Caki2 (cell line): ENCODE data around the gene ATF2. TPM values are rescaled to one million over a fixed set of nuclear protein-coding genes. Genes with fewer than 3 reads are reported as not detected.
A peak's percentile ranks its signal among the peaks of the same experiment; 100 is the strongest.

Experiments used
- DNase-seq: peaks from one replicate; pipeline ENCODE4 v3.0.0-alpha.2; 2015; ENCODE audit warnings: low read depth
- in situ Hi-C: cut with HindIII; loops from 2 replicates; pipeline ENCODE4 v1.10.0; 2016; ENCODE audit warnings: low sequenced_read_pairs, low pct_unique_long_range_greater_than_20kb, mixed read lengths
- total RNA-seq: library from RNA; depleted of rRNA; stranded (reverse); fragments of >200 nt; shearing (Covaris generic); gene quantifications from 2 replicates; pipeline ENCODE4 v1.2.3, GENCODE V29; 2014; ENCODE audit warnings: low replicate concordance; rRNA removed

The ATF2 gene
- total RNA-seq, 1 experiment from 2014 or later: 21.5 TPM

DNA sequence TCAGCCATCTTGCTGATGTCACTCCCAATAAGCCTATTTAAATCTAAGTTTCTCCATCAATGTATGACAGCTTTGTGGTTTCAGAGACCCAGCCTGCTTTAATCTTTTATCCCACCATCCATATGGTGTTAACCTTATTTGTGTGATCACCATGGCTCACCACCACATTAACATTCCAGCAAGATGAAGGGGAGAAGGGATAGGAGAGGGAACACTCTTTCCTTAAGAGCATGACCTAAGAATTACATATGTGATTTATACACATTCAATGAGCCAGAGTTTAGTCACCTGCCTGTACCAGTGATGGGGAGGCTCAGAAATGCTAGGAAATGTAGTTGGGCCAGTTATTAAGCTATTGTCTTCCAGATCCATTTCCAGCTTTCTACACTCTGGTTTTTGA is 118.3 kb downstream of the ATF2 start:
- no peak for DNase-seq
- in situ Hi-C loops: no loop called here

DNA sequence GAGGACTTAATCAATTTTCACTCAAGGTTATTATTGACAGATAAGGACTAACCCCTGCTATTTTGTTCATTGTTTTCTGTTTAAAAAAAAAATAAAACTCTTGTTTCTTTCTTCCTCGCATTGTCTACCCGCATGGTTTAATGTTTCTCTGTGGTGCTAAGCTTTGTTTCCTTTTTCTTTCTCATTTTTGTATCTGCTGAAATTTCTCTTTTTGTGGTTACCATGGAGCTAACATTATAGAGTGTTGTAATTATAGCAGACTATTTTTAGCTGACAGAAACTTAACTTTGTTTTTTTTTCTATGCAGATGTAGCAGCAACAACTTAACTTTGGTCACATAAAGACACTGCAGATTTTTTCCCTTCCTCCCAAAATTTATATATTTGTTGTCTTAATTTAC is 119.7 kb downstream of the ATF2 start:
- in situ Hi-C loops: no loop called here
- no peak for DNase-seq

DNA sequence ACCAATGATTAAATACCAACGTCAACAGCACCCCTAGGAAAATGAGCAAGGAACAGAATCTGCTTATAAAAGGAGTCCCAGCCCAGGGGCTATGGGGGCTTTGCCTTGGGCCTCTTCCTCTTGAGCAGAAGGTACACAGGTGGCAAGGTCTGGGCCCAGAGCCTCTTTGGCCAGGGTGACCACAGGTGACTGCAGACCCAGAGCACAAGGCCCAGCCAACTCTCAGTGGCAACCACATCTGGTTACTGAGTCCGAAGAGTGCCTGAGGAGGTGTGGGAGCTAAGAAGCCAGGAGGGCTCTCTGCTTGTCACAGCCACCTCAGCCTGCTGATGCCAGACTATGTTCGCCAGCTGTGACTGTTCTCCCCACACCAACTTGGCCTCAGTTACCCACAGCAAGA is 128.5 kb downstream of the ATF2 start:
- DNase-seq: no peak
- in situ Hi-C loops: no loop called here

DNA sequence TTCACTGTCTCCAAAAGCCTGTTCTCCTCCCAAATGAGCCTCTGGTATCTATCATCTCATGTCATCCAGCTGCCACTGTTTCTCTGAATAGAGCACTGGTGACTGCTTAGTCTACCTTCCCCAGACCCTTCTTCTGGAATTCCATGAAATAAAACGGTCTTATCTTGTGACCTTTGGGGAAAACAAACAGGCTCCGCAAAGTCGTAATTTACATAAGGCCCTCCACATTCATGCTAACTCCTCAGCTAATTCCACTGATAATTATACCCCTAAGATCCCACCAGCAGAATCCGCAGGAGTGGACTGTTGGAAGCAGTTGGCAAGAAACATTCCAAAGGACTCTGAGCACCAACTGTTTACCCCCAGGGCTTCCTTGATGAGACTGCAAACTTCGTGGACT is 129.0 kb downstream of the ATF2 start:
- in situ Hi-C loops: no loop called here
- DNase-seq: no peak

DNA sequence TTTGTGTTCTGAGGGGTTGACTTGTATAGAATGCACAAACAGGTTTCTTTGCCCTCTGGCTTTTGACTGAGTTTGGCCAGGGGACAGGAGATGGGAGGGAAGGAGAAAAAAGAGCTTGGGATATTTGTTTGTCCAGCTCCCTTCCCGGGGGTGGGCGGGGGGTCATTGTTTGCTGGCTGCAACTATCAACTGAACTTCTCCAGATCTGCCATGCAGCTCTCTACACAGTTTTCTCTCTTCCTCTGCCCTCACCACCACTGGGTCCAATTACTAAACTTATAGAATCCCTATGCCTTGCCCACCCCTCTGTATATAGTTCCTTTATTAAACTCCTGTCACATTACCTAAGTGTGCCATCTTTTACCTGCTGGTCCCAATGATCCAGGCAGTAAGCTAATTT is 130.1 kb downstream of the ATF2 start:
- in situ Hi-C loops: no loop called here
- no peak for DNase-seq

DNA sequence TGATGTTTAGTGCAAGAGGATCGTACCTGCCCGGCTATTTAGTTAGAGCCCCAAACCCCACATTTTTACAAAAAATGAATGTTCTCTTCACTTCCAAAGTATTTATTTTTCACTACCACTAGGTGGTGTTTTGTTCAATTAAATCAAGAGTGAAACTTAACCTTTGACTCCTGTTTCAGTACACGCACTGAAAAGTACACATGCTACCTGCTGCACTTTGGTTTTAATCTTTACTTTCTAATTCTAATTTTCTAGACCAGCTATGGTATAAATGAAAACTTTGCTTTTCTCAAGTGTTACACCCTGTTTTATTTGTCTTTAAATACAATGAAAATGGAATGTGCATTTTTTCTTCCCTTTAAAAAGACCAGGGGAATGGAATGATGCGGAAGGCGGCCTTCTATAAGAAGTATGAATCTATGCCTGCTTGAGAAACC is 131.4 kb downstream of the ATF2 start:
- in situ Hi-C loops: no loop called here
- no peak for DNase-seq

DNA sequence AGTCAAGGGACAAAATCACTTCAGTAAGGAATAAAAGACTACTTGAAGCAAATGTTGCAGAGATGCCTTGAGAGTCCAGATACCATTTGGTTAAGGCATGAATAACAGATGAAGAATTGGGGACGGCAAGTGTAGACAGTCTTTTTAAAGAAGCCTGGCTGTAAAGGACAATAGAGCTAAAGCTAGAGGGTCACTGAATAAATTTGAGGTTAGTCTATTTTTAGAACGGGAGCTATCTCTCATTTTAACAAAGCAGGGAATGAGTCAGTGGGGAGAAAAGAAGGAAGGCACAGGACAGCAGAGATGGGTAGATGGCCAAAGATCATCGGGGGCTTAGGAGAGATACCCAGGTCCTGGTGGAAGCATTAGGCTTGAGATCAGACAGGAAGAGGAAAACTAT is 132.2 kb downstream of the ATF2 start:
- in situ Hi-C loops: no loop called here
- DNase-seq: no peak

DNA sequence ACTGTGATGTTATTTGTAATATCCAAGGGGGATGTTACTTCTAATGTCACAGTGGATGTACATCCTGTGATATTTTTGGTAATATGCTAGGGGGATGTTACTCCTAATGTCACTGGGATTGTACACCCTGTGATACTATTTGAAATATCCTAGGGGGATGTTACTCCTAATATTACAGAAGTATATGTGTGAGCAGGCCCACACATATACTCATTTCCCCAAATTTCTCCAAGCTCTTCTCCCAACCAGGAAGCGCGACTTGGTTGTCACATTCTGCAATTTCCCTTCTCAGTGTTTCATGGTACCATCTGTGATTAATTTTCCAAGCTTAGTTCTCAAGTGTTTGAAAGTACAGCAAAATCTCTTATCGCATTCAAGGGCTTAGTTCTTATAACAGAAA is 133.3 kb downstream of the ATF2 start:
- in situ Hi-C loops: no loop called here
- DNase-seq: no peak

DNA sequence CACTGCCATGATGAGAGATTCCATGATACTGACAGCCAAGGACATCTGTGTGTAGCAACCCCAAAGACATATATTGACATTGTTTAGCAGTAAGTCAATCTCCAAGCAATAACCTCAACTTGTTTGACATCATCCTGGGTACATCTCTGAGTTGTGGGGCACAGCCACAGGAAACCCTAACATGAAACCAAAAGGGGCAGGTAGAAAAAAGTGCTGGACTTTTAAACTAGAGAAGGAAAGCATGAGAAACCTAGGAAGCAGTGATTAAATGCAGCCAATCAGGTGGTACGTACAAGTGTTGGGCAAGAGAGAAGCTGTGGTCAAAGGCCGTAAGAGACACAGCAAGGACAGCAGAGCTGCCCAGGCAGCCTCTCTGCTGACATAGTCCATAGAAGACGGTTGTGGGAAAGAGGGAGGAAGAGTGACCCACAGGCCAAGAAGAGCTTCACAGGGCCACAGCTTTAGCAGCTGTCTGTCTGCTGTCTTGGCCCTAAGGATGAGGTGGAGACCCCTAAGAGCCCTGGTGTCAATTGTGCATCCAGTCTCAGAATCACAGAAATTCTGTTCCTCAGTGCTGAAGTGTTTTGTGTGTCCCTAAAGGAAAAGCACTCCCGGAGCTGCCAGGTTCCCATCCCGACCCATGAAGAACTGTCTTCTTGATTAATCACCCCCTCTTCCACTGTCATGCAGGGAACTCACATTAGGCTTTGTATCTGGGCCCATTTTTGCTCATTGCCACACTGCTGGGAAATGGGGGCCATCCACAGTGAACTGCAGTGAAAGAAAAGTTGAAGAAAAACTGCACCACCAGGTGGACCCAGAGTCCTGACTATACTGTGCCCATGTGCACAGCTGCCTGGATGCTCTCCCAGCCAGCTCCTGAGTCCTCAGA is 137.4 kb downstream of the ATF2 start:
- peak; percentile 42 for DNase-seq
- in situ Hi-C loops: no loop called here

DNA sequence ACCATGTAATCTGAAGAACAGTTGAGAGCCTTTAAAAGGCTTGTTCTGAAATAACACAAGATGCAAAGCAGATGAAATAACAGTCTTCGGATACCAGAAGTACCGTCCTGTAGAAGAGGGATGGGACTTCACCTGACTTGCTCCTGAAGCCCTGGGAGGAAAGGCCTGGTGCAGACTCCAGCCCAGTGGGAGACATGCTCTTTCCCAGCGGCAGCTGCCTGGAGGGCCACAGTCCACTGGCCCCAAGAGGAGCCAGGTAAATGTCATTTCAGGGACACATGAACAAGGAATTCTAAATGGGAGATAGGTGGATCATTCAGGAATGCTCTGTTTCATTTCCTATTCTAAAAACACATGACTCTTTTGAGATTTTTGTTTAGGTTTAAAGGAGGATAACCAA is 140.2 kb downstream of the ATF2 start:
- no peak for DNase-seq
- in situ Hi-C loops: no loop called here

DNA sequence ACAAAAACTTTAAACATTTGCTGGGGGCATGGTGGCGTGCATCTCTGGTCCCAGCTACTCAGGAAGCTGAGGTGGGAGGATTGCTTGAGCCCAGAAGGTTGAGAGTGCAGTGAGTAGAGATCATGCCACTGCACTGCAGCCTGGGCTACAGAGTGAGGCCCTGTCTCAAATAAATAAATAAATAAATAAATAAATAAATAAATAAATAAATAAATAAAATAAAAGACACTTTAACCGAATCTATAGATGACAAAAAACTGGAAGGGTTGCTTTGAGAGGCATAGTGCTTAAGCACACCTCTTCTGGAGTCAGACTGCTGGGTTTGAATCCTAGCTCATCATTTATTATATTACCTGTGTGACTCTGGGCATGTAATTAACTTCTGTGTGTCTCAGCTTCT is 141.6 kb downstream of the ATF2 start:
- no peak for DNase-seq
- in situ Hi-C loops: no loop called here

DNA sequence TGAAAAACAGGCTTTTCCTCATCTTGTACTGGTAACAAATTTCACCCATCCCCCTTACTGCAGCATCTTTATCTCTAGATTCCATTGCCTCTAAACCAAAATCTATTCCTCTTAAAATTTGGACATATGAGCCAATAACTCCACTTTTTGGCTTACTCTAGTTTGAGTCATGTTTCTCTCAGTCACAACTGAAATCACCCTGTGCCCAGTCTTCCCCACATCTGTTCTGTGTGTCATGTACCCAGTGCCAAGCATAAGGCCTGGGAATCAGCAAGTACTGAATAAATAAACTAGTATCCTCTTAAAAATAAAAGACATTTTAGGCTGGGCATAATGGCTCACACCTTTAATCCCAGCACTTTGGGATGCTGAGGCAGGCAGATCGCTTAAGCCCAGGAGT is 142.1 kb downstream of the ATF2 start:
- in situ Hi-C loops: no loop called here
- no peak for DNase-seq

DNA sequence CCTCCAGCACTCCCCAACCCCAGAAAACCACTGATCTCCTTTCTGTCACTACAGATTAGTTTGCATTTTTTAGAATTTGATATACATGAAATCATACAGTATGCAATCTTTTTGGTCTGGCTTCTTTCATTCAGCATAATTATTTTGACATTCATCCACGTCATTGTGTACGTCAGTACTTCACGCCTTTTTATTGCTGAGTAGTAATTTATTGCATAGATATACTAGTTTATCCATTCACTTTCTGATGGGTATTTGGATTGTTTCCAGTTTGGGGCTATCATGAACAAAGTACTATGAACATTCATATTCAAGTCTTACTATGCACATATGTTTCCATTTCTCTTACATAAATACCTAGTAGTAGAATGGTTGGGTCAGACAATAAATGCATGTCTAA is 142.8 kb downstream of the ATF2 start:
- in situ Hi-C loops: no loop called here
- no peak for DNase-seq

DNA sequence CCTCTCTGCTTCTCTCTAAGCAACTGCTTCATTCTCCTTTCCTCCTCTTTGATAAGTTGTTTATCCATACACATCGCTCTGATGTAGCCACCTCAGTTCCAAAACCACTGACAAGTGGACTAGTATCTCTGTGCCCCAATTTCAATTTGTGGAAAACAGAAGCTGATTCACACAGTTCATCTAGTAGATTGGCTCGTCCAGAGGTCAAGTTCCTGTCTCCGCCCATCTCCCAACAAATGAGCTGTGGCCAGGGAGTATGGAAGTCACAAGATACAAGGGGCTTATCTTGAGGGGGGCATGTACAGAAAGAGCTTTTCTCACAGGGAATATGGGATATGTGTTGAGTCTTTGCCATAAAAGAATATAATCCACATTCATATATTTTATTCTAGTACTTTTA is 145.1 kb downstream of the ATF2 start:
- no peak for DNase-seq
- in situ Hi-C loops: no loop called here

Other genes starting within 250 kb of the ATF2 start
- 8.8 and 52.7 TPM in 2 replicates for gene CHN1, start 162.8 kb downstream of the ATF2 start, total RNA-seq
- 265 and 271 TPM in 2 replicates for gene ATP5MC3, start 13.5 kb upstream of the ATF2 start, total RNA-seq